Activated CD8-positive, alpha-beta memory T cell treated with anti-CD3 and anti-CD28 coated beads, Interleukin-2, amount 50 U/mL, for 24 hours (primary cell): ENCODE measurements around the gene CACNA2D3.

ENCODE experiments used
- DNase-seq: peaks from one replicate; pipeline ENCODE4 v3.0.0-alpha.2; 2020; ENCODE audit errors: extremely low read depth

CACNA2D3 gene

GRCh38 chr3:54800478-54800877 is 678.1 kb downstream of the CACNA2D3 start:
- no peak for DNase-seq

- no peak for DNase-seq
These were observed 679.6 kb downstream of the CACNA2D3 start for GRCh38 chr3:54801977-54802376.

DNA sequence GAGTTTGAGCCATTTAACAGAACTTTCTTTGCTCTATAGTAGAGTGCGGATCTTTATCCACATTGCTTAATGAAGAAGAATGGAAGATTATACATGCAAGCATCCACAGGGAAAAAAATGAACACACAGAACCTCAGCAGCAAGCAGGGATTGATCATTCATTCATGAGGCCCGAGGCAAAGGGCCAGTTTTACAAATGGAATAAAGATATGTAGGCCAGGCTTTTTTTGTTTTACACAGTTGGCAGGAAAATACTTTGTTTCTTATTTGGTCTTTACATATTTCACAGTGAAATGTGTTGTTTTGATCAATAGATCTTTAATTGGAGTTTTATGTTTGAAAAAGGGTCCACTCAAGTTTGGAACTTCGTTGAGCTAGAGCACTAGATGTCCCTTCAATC is 688.0 kb downstream of the CACNA2D3 start:
- DNase-seq, result no peak

- DNase-seq, result no peak
These were observed 691.9 kb downstream of the CACNA2D3 start for GRCh38 chr3:54814224-54814623.

DNA sequence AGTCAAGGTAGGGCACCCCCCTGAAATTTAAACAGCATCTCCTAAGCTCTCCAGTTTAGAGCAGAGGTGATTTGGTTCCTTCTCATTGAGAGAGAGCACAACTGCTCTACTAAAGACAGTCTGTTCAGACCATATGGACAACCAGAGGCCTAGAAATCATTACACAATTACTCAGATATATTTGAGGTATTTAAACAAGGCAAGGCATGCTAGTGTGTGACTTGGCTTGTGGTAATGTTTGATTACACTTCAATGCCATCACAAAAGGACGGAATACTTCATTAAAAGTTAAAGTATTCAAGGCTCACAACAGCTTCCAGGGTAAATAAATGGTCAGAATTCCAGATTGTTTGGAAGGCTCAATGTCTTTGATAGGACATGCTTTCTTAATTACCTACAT is 695.3 kb downstream of the CACNA2D3 start:
- DNase-seq, result no peak

DNA sequence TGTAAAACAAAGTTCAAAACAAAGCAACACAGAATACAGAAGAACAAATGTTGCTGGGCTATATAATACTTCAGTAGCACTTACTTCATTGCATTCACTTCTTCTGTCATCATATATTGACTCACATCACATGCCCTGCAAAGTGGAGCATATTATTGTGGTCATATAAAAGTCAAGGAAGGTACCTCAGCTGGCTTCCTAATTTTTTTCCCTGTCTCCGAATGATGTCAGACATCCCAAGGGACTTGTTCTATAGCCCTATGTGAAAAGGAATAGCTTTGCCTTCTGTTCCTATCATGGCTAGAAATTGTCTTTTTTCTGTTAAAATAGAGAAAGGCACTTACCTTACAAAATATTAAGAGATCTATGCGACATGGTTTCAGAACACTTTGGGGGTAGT is 696.1 kb downstream of the CACNA2D3 start:
- DNase-seq, result no peak

- no peak for DNase-seq
These were observed 696.6 kb downstream of the CACNA2D3 start for GRCh38 chr3:54818942-54819341.

DNA sequence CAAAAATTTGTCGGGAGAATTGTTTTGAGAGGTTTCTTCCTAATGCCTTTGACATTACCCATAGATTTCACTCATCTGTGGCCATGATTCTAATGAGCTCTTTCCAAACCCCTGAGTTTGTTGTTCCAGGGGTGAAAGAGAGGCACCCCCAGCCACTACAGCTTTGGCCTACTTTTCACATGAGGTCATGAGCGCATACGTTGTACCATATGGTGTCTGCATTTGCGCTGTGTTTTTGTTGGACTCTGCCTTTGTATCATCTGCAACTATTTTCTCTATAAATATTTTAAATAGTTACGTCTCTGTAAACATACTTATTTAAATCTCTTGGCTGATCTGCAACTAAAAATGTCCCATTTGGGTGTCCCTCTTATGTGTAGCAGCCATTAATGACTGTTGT is 697.6 kb downstream of the CACNA2D3 start:
- no peak for DNase-seq

DNA sequence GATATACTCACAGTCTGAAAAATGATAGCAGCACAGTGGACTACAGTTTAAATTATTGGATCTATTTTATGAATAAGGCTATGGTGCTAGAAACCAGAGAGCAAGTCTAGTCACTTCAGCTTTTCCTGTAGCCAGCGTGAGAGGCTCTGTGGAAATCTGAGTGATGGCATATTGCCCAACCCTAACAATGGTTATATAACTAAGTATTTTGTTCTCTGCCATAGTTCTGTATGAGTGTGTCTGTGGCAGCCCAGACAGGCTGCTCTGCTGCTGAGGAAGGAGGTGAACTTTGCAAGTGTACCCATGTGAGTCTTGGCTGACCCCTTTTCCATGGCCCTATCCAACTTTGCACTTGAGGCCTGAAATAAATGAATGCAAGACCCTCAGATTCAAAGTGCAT is 699.9 kb downstream of the CACNA2D3 start:
- no peak for DNase-seq

- DNase-seq, result no peak
These were observed 703.9 kb downstream of the CACNA2D3 start for GRCh38 chr3:54826251-54826691.

DNA sequence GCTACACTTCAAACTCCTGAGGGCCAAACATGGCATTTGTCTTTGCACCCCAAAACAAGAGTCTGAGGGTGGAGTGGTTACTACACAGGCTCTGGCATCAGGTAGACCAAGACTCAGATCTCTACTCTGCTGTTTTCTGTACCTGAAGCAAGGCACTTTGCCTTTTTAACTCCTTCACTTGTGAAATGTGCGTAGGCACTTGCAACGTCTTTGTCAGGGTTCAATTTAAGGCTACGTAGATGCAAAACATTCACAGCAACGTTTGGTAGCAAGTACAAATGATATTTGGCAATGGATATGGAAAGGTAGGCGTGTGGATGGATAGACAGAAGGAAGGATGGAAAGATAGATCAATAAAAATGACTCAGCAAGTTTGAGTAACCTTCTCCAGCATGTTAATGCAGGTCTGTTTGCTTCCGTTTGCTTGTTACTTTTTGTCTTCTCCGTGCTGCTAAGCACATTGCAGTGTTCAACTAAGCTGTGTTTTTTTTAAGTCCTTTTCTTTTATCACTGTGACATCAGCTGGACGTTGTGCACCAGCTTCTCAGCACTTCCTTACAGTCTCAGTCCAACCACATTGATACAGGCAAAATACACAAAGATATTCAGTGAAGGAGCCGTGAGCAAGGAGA is 704.8 kb downstream of the CACNA2D3 start:
- DNase-seq, result no peak

GRCh38 chr3:54827776-54828175 is 705.4 kb downstream of the CACNA2D3 start:
- no peak for DNase-seq

DNA sequence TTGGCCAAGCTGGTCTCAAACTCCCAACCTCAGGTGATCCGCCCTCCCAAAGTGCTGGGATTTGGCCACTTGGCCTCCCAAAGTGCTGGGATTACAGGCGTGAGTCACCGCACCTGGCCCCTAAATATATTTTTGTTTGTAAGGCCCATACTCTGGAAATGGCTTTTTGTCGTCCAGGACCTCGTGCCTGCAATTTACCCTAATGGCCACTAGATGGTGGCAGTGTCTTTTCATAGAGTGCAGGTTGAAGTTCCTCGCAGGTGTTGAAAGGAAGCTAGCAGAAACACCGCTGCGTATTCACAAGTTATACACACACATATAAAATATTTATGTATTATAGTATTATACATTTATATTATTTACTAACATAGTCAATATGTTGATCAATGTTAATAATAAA is 708.3 kb downstream of the CACNA2D3 start:
- DNase-seq, result no peak

DNA sequence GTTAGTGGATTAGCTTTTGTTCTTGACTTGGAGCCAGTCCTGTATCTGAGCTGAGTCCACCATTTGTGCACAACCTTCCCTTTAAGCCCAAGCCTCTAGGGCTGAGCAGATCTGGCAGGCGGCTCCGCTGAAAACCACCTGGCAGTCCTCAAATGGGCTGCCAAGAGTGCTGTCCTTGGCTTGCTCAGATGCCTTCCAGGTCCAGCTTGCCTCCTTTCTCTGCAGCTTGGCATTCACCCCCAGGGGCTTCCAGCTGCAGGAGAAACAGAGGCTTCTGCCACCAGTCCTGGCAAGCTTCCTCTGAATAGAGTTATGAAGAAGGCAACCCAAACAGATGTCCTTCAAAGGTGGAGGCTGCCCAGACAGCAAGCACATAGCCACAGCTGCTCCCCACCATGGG is 708.8 kb downstream of the CACNA2D3 start:
- no peak for DNase-seq

- no peak for DNase-seq
These were observed 710.5 kb downstream of the CACNA2D3 start for GRCh38 chr3:54832876-54833275.

- DNase-seq, result no peak
These were observed 713.3 kb downstream of the CACNA2D3 start for GRCh38 chr3:54835701-54836100.

DNA sequence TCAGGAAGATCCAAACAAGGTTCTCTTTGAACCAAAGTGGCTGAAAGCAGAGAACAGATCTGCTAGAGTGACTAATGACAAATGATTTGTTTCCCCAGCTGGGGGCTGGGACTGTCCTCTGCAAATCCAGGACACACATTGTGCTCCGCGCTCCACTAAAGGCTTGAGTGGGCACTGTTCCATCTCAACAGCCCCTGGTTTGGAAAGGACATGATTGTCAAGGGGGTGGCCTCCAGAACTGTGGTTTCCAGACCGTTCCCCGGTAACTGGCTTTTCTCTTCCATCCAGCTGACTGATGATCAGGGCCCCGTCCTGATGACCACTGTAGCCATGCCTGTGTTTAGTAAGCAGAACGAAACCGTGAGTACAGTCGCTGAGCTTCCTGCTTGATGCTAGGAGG is 714.5 kb downstream of the CACNA2D3 start:
- DNase-seq, result no peak

DNA sequence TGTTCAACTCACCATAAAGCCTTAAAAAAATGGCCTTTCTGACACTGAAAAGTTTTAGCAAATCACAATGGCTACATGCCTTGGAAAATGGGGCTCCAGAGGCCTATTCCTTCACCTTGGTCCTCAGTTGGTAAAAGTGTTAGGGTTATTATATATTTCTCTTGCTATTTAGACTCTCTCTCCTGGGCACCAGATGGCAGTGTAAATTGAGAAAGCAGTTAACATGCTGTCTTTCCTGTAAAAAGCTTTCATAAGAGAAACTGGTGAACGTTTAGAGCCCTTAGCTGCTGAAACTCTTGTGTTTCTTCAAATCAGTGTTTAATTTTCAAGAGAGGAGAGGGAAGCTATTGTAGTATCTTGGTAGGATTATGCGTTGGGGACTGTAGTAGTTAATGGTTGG is 715.6 kb downstream of the CACNA2D3 start:
- no peak for DNase-seq

DNA sequence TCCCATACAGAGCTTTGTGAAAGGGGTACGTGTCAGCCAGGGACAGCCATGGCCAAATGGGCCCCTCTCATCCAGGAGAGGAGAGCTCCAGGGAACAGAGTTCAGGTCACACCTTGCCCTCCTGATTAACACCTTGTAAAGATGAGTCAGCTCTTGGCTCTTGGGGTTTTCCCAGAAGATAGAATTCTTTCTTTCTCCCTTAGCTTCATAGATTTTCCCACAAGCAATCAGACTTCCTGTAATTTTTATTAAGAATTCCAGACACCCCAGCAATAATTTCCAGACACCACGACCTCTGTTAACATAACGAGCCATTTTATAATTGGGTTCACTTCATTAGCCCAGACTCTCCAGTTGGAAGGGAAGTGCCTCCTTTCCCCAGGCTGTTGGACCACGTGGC is 719.1 kb downstream of the CACNA2D3 start:
- DNase-seq, result no peak

GRCh38 chr3:54843352-54843751 is 721.0 kb downstream of the CACNA2D3 start:
- no peak for DNase-seq

- no peak for DNase-seq
These were observed 721.9 kb downstream of the CACNA2D3 start for GRCh38 chr3:54844211-54844610.

- no peak for DNase-seq
These were observed 722.7 kb downstream of the CACNA2D3 start for GRCh38 chr3:54845011-54845410.

DNA sequence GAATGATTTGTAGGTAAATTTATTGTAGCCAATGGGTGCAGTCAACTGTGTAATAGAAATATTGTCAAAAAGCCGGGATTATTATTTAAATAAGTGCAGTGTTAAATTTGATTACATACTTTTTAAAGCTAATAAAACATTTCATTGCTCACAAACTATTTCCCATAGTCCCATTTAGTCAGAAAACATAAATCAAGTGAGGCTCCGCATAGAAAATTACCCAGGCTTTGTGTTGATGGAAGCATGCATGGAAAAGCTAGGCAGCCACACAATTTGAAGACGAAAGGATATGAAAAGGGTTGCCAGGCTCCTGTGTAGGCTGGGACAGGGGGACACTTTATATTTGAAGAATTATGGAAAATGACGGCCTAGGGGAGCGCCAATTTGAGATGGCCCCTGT is 723.2 kb downstream of the CACNA2D3 start:
- no peak for DNase-seq

DNA sequence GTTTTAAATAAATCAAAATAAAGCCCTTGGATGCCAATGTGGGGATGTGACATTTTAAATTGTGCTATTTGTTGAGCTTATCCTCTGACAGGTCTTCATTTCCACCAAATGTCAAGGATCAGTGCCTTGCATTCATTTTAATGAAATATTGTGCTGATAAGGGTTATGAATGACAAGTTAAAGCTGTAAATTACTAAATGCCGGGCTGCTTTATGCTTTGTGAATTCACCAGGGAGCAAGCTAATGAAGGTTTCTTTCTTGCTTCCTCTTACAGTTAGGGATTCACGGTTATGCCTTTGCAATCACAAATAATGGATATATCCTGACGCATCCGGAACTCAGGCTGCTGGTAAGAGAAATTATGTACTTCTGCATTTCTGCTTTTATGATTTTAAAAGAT is 723.8 kb downstream of the CACNA2D3 start:
- no peak for DNase-seq
